Lower leg skin (tissue), 3 donors: ENCODE measurements around the gene TMSB10.

Source experiments
- CTCF ChIP-seq, 3 donors: fragments of 450-650 bp; IDR thresholded peaks; one replicate each; pipeline ENCODE4 v1.5.1; 2016; ENCODE audit warnings: antibody characterized with exemption in 3 of 3, mild to moderate bottlenecking in 3 of 3, moderate library complexity in 2 of 3
- POLR2A ChIP-seq, 2 donors: fragments of 450-650 bp; IDR thresholded peaks; one replicate each; pipeline ENCODE4 v1.6.1; 2016 to 2017; ENCODE audit warnings: antibody characterized with exemption in 2 of 2, mild to moderate bottlenecking in 1 of 2, moderate library complexity in 1 of 2

GRCh38 chr2:84947010-84947593 is 41.6 kb downstream of the TMSB10 start:
- TF ChIP-seq POLR2A (IDR thresholded peaks at IDR 0.05) (no peak), CTCF (IDR thresholded peaks at IDR 0.05) (no peak)
